Measurements from ENCODE around the gene PRR23B.

The PRR23B gene

GRCh38 chr3:139005356-139005993, 15.3 kb downstream of the PRR23B start:
- Mint-ChIP-seq H3K36me3 (peaks cover 2% of the 10 kb centered on the region), H3K27me3 (peaks cover 5% of the 10 kb centered on the region), H3K4me3 (no peak overlapping the region), H3K9me3 (peaks cover 15% of the 10 kb centered on the region), H3K27ac (no peak overlapping the region), H3K4me1 (no peaks in the 10 kb centered on the region)
- ATAC-seq (ENCODE audit: low read depth) = no peak
- DNase-seq (ENCODE audit: low spot score in 2 of 2) = no peak

GRCh38 chr3:138995706-138996105, 25.0 kb downstream of the PRR23B start:
- Mint-ChIP-seq H3K27me3 (peaks cover 9% of the 10 kb centered on the region), H3K9me3 (peaks cover 1% of the 10 kb centered on the region), H3K4me1 (no peaks in the 10 kb centered on the region), H3K4me3 (no peak overlapping the region), H3K36me3 (no peaks in the 10 kb centered on the region), H3K27ac (no peak overlapping the region)
- DNase-seq (ENCODE audit: low spot score in 2 of 2) (no peak), ATAC-seq (ENCODE audit: low read depth) (no peak)

- DNase-seq (ENCODE audit: low spot score in 2 of 2) (no peak), ATAC-seq (ENCODE audit: low read depth) (no peak)
- H3K4me1 Mint-ChIP-seq = no peaks in the 10 kb centered on the region
- H3K27me3 Mint-ChIP-seq = peaks cover 3% of the 10 kb centered on the region
- no peaks in the 10 kb centered on the region for H3K9me3 Mint-ChIP-seq
- H3K27ac Mint-ChIP-seq = no peak overlapping the region
- no peaks in the 10 kb centered on the region for H3K36me3 Mint-ChIP-seq
- no peak overlapping the region for H3K4me3 Mint-ChIP-seq
Measured at GRCh38 chr3:138987181-138987580, 33.5 kb downstream of the PRR23B start.

- Mint-ChIP-seq H3K4me1 (no peaks in the 10 kb centered on the region), H3K9me3 (no peaks in the 10 kb centered on the region), H3K27me3 (peaks cover 3% of the 10 kb centered on the region), H3K36me3 (no peaks in the 10 kb centered on the region), H3K4me3 (no peak overlapping the region), H3K27ac (no peak overlapping the region)
- DNase-seq (ENCODE audit: low spot score in 2 of 2) (no peak), ATAC-seq (ENCODE audit: low read depth) (no peak)
Measured at GRCh38 chr3:138985932-138986331, 34.8 kb downstream of the PRR23B start.

GRCh38 chr3:138984816-138985215, 35.9 kb downstream of the PRR23B start:
- ATAC-seq (ENCODE audit: low read depth) (no peak), DNase-seq (ENCODE audit: low spot score in 2 of 2) (no peak)
- Mint-ChIP-seq H3K36me3 (no peaks in the 10 kb centered on the region), H3K9me3 (no peaks in the 10 kb centered on the region), H3K4me3 (no peak overlapping the region), H3K4me1 (no peaks in the 10 kb centered on the region), H3K27ac (no peak overlapping the region), H3K27me3 (peaks cover 5% of the 10 kb centered on the region)

GRCh38 chr3:138976047-138976446, 44.7 kb downstream of the PRR23B start:
- no peak for DNase-seq (ENCODE audit: low spot score in 2 of 2)
- Mint-ChIP-seq H3K27ac (no peak overlapping the region), H3K4me3 (no peak overlapping the region), H3K36me3 (no peaks in the 10 kb centered on the region), H3K27me3 (peaks cover 5% of the 10 kb centered on the region), H3K4me1 (no peaks in the 10 kb centered on the region), H3K9me3 (no peaks in the 10 kb centered on the region)
- ATAC-seq (ENCODE audit: low read depth) = no peak

- DNase-seq (ENCODE audit: low spot score in 2 of 2) (no peak), ATAC-seq (ENCODE audit: low read depth) (no peak)
- H3K4me3 Mint-ChIP-seq = no peak overlapping the region
- H3K4me1 Mint-ChIP-seq = no peaks in the 10 kb centered on the region
- no peak overlapping the region for H3K27ac Mint-ChIP-seq
- peaks cover 5% of the 10 kb centered on the region for H3K27me3 Mint-ChIP-seq
- no peaks in the 10 kb centered on the region for H3K9me3 Mint-ChIP-seq
- no peaks in the 10 kb centered on the region for H3K36me3 Mint-ChIP-seq
Measured at GRCh38 chr3:138975351-138975750, 45.4 kb downstream of the PRR23B start.

- DNase-seq (ENCODE audit: low spot score in 2 of 2) (no peak), ATAC-seq (ENCODE audit: low read depth) (no peak)
- H3K27me3 Mint-ChIP-seq = peaks cover 4% of the 10 kb centered on the region
- no peak overlapping the region for H3K27ac Mint-ChIP-seq
- no peaks in the 10 kb centered on the region for H3K4me1 Mint-ChIP-seq
- no peaks in the 10 kb centered on the region for H3K9me3 Mint-ChIP-seq
- no peaks in the 10 kb centered on the region for H3K36me3 Mint-ChIP-seq
- no peak overlapping the region for H3K4me3 Mint-ChIP-seq
Measured at GRCh38 chr3:138974462-138974861, 46.3 kb downstream of the PRR23B start.

GRCh38 chr3:138972941-138973340, 47.8 kb downstream of the PRR23B start:
- Mint-ChIP-seq H3K9me3 (no peaks in the 10 kb centered on the region), H3K27me3 (peaks cover 5% of the 10 kb centered on the region), H3K36me3 (no peaks in the 10 kb centered on the region), H3K4me1 (no peaks in the 10 kb centered on the region), H3K27ac (no peak overlapping the region), H3K4me3 (no peak overlapping the region)
- DNase-seq (ENCODE audit: low spot score in 2 of 2) (no peak), ATAC-seq (ENCODE audit: low read depth) (no peak)

GRCh38 chr3:138971766-138972320, 48.9 kb downstream of the PRR23B start:
- no peaks in the 10 kb centered on the region for H3K36me3 Mint-ChIP-seq

More at GRCh38 chr3:138971766-138972320, 48.9 kb downstream of the PRR23B start:
- no peak overlapping the region for H3K4me3 Mint-ChIP-seq
- H3K27me3 Mint-ChIP-seq = peaks cover 5% of the 10 kb centered on the region
- H3K4me1 Mint-ChIP-seq = no peaks in the 10 kb centered on the region
- ATAC-seq (ENCODE audit: low read depth) (no peak), DNase-seq (ENCODE audit: low spot score in 2 of 2) (no peak)
- H3K9me3 Mint-ChIP-seq = no peaks in the 10 kb centered on the region
- H3K27ac Mint-ChIP-seq = no peak overlapping the region
